Thymus (tissue), 11 donors: ENCODE measurements around the gene TBR1. TPM values are rescaled to one million over a fixed set of nuclear protein-coding genes. Genes with fewer than 3 reads are reported as not detected.

Source experiments
- DNase-seq, 9 donors: peaks; one replicate each; pipeline ENCODE4 v3.0.0-alpha.2; 2013; ENCODE audit warnings: low spot score in 9 of 9, low read depth in 6 of 9, missing footprints in 1 of 9
- H3K27ac ChIP-seq, 2 donors: one replicate each; pipeline ENCODE4 v1.5.1; 2013; ENCODE audit warnings: control low read depth in 1 of 2, low read depth in 1 of 2, low read length in 1 of 2, mild to moderate bottlenecking in 1 of 2, moderate library complexity in 1 of 2
- H3K27me3 ChIP-seq, 2 donors: one replicate each; pipeline ENCODE4 v1.5.1; 2013; ENCODE audit warnings: low read length in 1 of 2; ENCODE audit not compliant: control insufficient read depth in 2 of 2, insufficient read depth in 1 of 2
- H3K36me3 ChIP-seq, 2 donors: one replicate each; pipeline ENCODE4 v1.5.1; 2013; ENCODE audit warnings: low read length in 1 of 2, mild to moderate bottlenecking in 1 of 2, moderate library complexity in 1 of 2; ENCODE audit not compliant: control insufficient read depth in 2 of 2, insufficient read depth in 2 of 2
- H3K4me1 ChIP-seq, 2 donors: one replicate each; pipeline ENCODE4 v1.5.1; 2013; ENCODE audit warnings: low read length in 2 of 2; ENCODE audit not compliant: control insufficient read depth in 2 of 2, insufficient read depth in 2 of 2
- H3K4me3 ChIP-seq, 2 donors: one replicate each; pipeline ENCODE4 v1.5.1; 2013; ENCODE audit warnings: low read length in 2 of 2, control low read depth in 1 of 2, mild to moderate bottlenecking in 1 of 2
- H3K9me3 ChIP-seq, 2 donors: one replicate each; pipeline ENCODE4 v1.5.1; 2013; ENCODE audit warnings: low read length in 1 of 2, mild to moderate bottlenecking in 1 of 2; ENCODE audit not compliant: control insufficient read depth in 2 of 2, insufficient read depth in 1 of 2
- WGBS: extraction: QIAGEN DNeasy Blood & Tissue Kit; methylation state at CpG from one replicate; pipeline ENCODE4 v1.1.7; 2013; 5-methylcytosine and 5-hydroxymethylcytosine counted together
- polyA plus RNA-seq: library from polyadenylated mRNA; stranded (reverse); fragments of 200-250 nt; gene quantifications from one replicate; pipeline ENCODE4 v1.2.3, GENCODE V29; 2013
- total RNA-seq: library from RNA; stranded (reverse); fragments of 120-200 nt; gene quantifications from one replicate; pipeline ENCODE4 v1.2.4, GENCODE V29; 2013
- donor health status: healthy.

TBR1 gene
- total and polyA plus RNA-seq, 2 donors = 0.02 to 0.05 TPM

DNA sequence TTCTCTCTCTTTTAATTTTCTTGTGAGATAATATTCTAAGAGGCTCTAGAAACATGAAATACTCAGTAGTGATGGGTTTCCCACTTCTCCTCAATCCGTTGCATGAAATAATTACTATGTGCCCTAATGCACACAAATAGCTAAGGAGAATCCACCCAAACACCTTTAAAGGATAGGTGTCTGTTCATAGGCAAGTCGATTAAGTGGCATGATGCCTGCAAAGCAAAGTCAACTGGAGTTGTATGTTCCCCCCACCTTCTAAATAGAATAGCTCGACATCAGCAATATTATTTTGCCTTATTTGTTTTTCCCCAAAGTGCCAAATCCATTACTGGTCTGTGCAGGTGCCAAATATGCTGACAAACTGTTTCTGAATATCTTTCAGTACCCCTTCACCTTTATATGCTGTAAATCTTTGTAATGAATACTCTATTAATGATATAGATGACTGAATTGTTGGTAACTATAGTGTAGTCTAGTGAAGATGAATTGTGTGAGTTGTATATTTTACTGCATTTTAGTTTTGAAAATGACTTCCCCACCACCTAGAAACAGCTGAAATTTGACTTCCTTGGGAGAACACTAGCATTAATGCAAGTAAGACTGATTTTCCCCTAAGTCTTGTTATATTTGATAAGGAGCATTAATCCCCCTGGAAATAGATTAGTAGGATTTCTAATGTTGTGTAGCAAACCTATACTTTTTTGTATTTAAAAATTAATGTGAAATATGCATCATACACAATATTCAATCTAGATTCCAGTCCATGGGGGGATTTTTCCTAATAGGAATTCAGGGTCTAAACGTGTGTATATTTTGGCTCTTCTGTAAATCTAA is 9.0 kb downstream of the TBR1 start:
- peaks cover 73 to 100% of the 10 kb centered on the region in 2 donors for H3K27me3 ChIP-seq
- no peak overlapping the region for H3K4me3 ChIP-seq
- H3K9me3 ChIP-seq = peaks cover 0 to 3% of the 10 kb centered on the region in 2 donors
- H3K36me3 ChIP-seq = no peaks in the 10 kb centered on the region
- H3K4me1 ChIP-seq = peaks cover 3 to 16% of the 10 kb centered on the region in 2 donors
- DNase-seq = peak in 1 of 9 donors; percentile 19
- 17% methylated on average over 4 of the region's 4 CpGs for WGBS
- H3K27ac ChIP-seq = no peak overlapping the region

DNA sequence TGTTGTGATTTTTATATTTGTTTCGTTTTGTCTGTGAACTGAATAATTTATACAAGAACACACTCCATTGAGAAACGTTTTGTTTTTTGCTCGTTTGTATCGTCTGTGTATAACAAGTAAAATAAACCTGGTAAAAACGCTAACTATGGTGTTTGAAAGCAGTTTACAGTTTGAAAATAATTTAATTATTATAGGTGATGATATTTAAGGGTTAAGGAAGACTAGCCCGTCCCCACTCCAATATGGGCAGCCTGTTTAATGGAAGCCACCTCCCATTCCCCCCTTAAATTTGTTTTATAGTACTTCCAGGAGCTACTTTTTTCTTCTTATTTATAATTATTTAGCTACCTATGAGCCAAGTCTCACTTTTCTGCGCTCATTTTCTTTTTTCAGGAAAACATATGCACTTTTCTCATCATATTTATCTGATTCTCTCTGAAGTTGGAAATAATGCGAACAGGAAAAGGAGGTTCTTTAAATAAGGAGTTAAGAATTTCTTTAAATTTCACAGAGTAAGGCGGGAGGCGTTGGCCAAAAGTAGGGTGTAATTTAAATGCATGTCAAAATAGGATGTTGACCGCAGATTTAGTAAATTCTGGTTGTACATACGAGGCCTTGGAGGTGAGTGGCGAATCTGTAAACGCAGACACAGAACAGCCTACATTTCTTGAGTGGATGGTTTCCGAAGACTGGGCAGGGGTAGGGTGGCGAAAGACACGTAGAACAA is 9.8 kb downstream of the TBR1 start:
- Histone ChIP-seq H3K27ac (no peak overlapping the region), H3K9me3 (peaks cover 0 to 3% of the 10 kb centered on the region in 2 donors), H3K36me3 (no peaks in the 10 kb centered on the region), H3K4me1 (peaks cover 3 to 16% of the 10 kb centered on the region in 2 donors), H3K27me3 (peaks cover 67 to 100% of the 10 kb centered on the region in 2 donors), H3K4me3 (no peak overlapping the region)
- WGBS = 25% methylated on average over 17 of the region's 17 CpGs
- peak in 1 of 9 donors; percentile 23 for DNase-seq

- Histone ChIP-seq H3K36me3 (no peaks in the 10 kb centered on the region), H3K27ac (no peak overlapping the region), H3K4me1 (peaks cover 3 to 16% of the 10 kb centered on the region in 2 donors), H3K4me3 (peak overlapping the region in 1 of 2 donors; percentile 26), H3K9me3 (peaks cover 0 to 3% of the 10 kb centered on the region in 2 donors), H3K27me3 (peaks cover 61 to 100% of the 10 kb centered on the region in 2 donors)
- DNase-seq = no peak
- 16% methylated on average over 13 of the region's 13 CpGs for WGBS
These were observed 10.4 kb downstream of the TBR1 start for GRCh38 chr2:161426455-161426921.

- Histone ChIP-seq H3K27ac (no peak overlapping the region), H3K36me3 (no peaks in the 10 kb centered on the region), H3K27me3 (peaks cover 56 to 94% of the 10 kb centered on the region in 2 donors), H3K4me3 (peak overlapping the region in 1 of 2 donors; percentile 26), H3K4me1 (peaks cover 3 to 16% of the 10 kb centered on the region in 2 donors), H3K9me3 (peaks cover 0 to 3% of the 10 kb centered on the region in 2 donors)
- peak in 1 of 9 donors; percentile 56 for DNase-seq
- 5% methylated on average over 54 of the region's 54 CpGs for WGBS
These were observed 11.0 kb downstream of the TBR1 start for GRCh38 chr2:161426922-161427663.

GRCh38 chr2:161427664-161428587 is 11.8 kb downstream of the TBR1 start:
- H3K4me1 ChIP-seq = peaks cover 3 to 16% of the 10 kb centered on the region in 2 donors
- no peak overlapping the region for H3K27ac ChIP-seq
- H3K4me3 ChIP-seq = no peak overlapping the region
- peaks cover 48 to 86% of the 10 kb centered on the region in 2 donors for H3K27me3 ChIP-seq
- H3K9me3 ChIP-seq = peaks cover 0 to 3% of the 10 kb centered on the region in 2 donors
- WGBS = 31% methylated on average over 64 of the region's 64 CpGs
- DNase-seq = peak in 1 of 9 donors; percentile 23
- H3K36me3 ChIP-seq = no peaks in the 10 kb centered on the region

- no peak overlapping the region for H3K27ac ChIP-seq
- H3K9me3 ChIP-seq = peaks cover 0 to 3% of the 10 kb centered on the region in 2 donors
- H3K27me3 ChIP-seq = peaks cover 31 to 66% of the 10 kb centered on the region in 2 donors
- no peak overlapping the region for H3K4me3 ChIP-seq
- H3K4me1 ChIP-seq = peaks cover 3 to 12% of the 10 kb centered on the region in 2 donors
- H3K36me3 ChIP-seq = no peaks in the 10 kb centered on the region
- WGBS = 95% methylated on average over 2 of the region's 2 CpGs
- no peak for DNase-seq
These were observed 14.3 kb downstream of the TBR1 start for GRCh38 chr2:161430386-161430785.

GRCh38 chr2:161432107-161432506 is 16.0 kb downstream of the TBR1 start:
- H3K36me3 ChIP-seq = no peaks in the 10 kb centered on the region
- no peak for DNase-seq
- WGBS = 94% methylated on average over 3 of the region's 3 CpGs
- no peak overlapping the region for H3K4me3 ChIP-seq
- peaks cover 18 to 48% of the 10 kb centered on the region in 2 donors for H3K27me3 ChIP-seq
- no peak overlapping the region for H3K27ac ChIP-seq
- peaks cover 0 to 3% of the 10 kb centered on the region in 2 donors for H3K9me3 ChIP-seq
- H3K4me1 ChIP-seq = peaks cover 3 to 7% of the 10 kb centered on the region in 2 donors

DNA sequence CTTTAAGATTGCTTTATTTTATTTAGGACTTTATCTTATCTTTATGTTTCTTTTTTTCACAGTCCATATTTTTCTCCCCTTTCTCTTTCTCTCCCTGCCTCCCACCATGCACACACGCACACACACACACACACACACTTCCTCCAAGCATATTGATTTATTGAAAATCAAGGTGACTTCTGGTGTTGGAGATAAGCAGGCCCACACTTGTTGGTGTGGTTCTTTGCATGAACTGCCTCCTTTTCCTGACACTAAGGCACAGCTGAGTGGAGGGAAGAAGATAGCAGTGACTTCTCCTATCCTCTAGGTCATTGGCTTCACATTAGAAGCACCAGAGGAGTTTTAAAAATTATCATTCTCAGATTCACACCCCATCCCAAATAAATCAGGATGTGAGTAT is 18.0 kb downstream of the TBR1 start:
- Histone ChIP-seq H3K4me3 (no peak overlapping the region), H3K9me3 (no peaks in the 10 kb centered on the region), H3K27me3 (peaks cover 4 to 28% of the 10 kb centered on the region in 2 donors), H3K27ac (no peak overlapping the region), H3K36me3 (no peaks in the 10 kb centered on the region), H3K4me1 (no peaks in the 10 kb centered on the region)
- DNase-seq = no peak
- WGBS = 21% methylated on average over 1 of the region's 1 CpG
